Fibroblast of upper back skin (primary cell): ENCODE measurements around the gene ANO4.
"Not testable (repeated sequence)": the region's sequence is repeated elsewhere in the genome, so short reads cannot be mapped to it uniquely, and the experiment has no call there.

ENCODE experiments used
- DNase-seq: peaks from one replicate; pipeline ENCODE4 v3.0.0-alpha.2; 2013

ANO4 gene

GRCh38 chr12:101050631-101051030, 256.1 kb downstream of the ANO4 start:
- no peak for DNase-seq

- DNase-seq, result peak; percentile 56
Measured at GRCh38 chr12:101051151-101051550, 256.6 kb downstream of the ANO4 start.

GRCh38 chr12:101051901-101052550, 257.4 kb downstream of the ANO4 start:
- DNase-seq, result peak; percentile 96

- no peak for DNase-seq
Measured at GRCh38 chr12:101053203-101053602, 258.6 kb downstream of the ANO4 start.

- DNase-seq, result no peak
Measured at GRCh38 chr12:101055940-101056339, 261.4 kb downstream of the ANO4 start.

GRCh38 chr12:101062508-101062907, 267.9 kb downstream of the ANO4 start:
- not testable (repeated sequence) for DNase-seq

GRCh38 chr12:101064721-101065120, 270.1 kb downstream of the ANO4 start:
- no peak for DNase-seq

- no peak for DNase-seq
Measured at GRCh38 chr12:101066489-101066888, 271.9 kb downstream of the ANO4 start.

- DNase-seq, result no peak
Measured at GRCh38 chr12:101068402-101068801, 273.8 kb downstream of the ANO4 start.

GRCh38 chr12:101068836-101069235, 274.3 kb downstream of the ANO4 start:
- no peak for DNase-seq

- DNase-seq, result peak; percentile 8
Measured at GRCh38 chr12:101074940-101075680, 280.5 kb downstream of the ANO4 start.

- DNase-seq, result peak; percentile 14
Measured at GRCh38 chr12:101076921-101077320, 282.3 kb downstream of the ANO4 start.

- DNase-seq, result no peak
Measured at GRCh38 chr12:101077791-101078528, 283.4 kb downstream of the ANO4 start.

- DNase-seq, result no peak
Measured at GRCh38 chr12:101078536-101079285, 284.1 kb downstream of the ANO4 start.

- no peak for DNase-seq
Measured at GRCh38 chr12:101082706-101083105, 288.1 kb downstream of the ANO4 start.

GRCh38 chr12:101086490-101087135, 292.0 kb downstream of the ANO4 start:
- DNase-seq, result peak; percentile 46

GRCh38 chr12:101087920-101088319, 293.3 kb downstream of the ANO4 start:
- no peak for DNase-seq

GRCh38 chr12:101089271-101089670, 294.7 kb downstream of the ANO4 start:
- DNase-seq, result no peak

GRCh38 chr12:101090222-101090621, 295.6 kb downstream of the ANO4 start:
- DNase-seq, result not testable (repeated sequence)

- DNase-seq, result no peak
Measured at GRCh38 chr12:101097829-101098580, 303.4 kb downstream of the ANO4 start.

- no peak for DNase-seq
Measured at GRCh38 chr12:101107032-101107763, 312.6 kb downstream of the ANO4 start.
